HG03108 (cell line): ENCODE measurements around the gene ADH5.
"Not testable (repeated sequence)": the region's sequence is repeated elsewhere in the genome, so short reads cannot be mapped to it uniquely, and the experiment has no call there.

Experiments used
- ATAC-seq: cut with Tn5 transposase; IDR thresholded peaks from one replicate; pipeline ENCODE4 v1.9.1; 2021; ENCODE audit warnings: moderate library complexity; ENCODE audit not compliant: unreplicated experiment

ADH5 gene

GRCh38 chr4:99038213-99038612 is 50.4 kb downstream of the ADH5 start:
- ATAC-seq: no peak

GRCh38 chr4:99033956-99034355 is 54.6 kb downstream of the ADH5 start:
- no peak for ATAC-seq

GRCh38 chr4:99029852-99030251 is 58.7 kb downstream of the ADH5 start:
- no peak for ATAC-seq

GRCh38 chr4:99029018-99029735 is 59.4 kb downstream of the ADH5 start:
- no peak for ATAC-seq

- no peak for ATAC-seq
Observed at GRCh38 chr4:99028187-99028586, 60.4 kb downstream of the ADH5 start.

- no peak for ATAC-seq
Observed at GRCh38 chr4:99027304-99027703, 61.3 kb downstream of the ADH5 start.

- no peak for ATAC-seq
Observed at GRCh38 chr4:99025506-99025905, 63.1 kb downstream of the ADH5 start.

GRCh38 chr4:99024481-99025275 is 63.9 kb downstream of the ADH5 start:
- ATAC-seq: no peak

GRCh38 chr4:99023800-99024251 is 64.8 kb downstream of the ADH5 start:
- ATAC-seq: not testable (repeated sequence)

GRCh38 chr4:99022566-99022965 is 66.0 kb downstream of the ADH5 start:
- ATAC-seq: no peak

- no peak for ATAC-seq
Observed at GRCh38 chr4:99021386-99021785, 67.2 kb downstream of the ADH5 start.
